ENCODE measurements around the gene OR2S2. TPM values are rescaled to one million over a fixed set of nuclear protein-coding genes. Genes with fewer than 3 reads are reported as not detected.

The OR2S2 gene
- total RNA-seq, 4 donors from 2014 or later: not detected

GRCh38 chr9:35908504-35909125, 49.3 kb downstream of the OR2S2 start:
- intact Hi-C loops (cut with DNase I; ENCODE audit: low total_unique reads): no loop called here
- DNase-seq (ENCODE audit: low spot score in 2 of 2): peak in 1 of 2 donors; percentile 85
- TF ChIP-seq CTCF (IDR thresholded peaks at IDR 0.05): no peak
- TF ChIP-seq POLR2A (IDR thresholded peaks at IDR 0.05): no peak
- no peak overlapping the region for H3K4me3 ChIP-seq (ENCODE audit: low read depth, poor library complexity, severe bottlenecking)
- WGBS, 2 donors: 47 to 65% methylated on average over 9 of the region's 9 CpGs

GRCh38 chr9:35907711-35908503, 50.0 kb downstream of the OR2S2 start:
- WGBS, 2 donors: 33 to 34% methylated on average over 13 of the region's 13 CpGs
- intact Hi-C loops (cut with DNase I; ENCODE audit: low total_unique reads): no loop called here
- TF ChIP-seq POLR2A (IDR thresholded peaks at IDR 0.05) (no peak), CTCF (IDR thresholded peaks at IDR 0.05) (no peak)
- DNase-seq (ENCODE audit: low spot score in 2 of 2): peak; percentile 67 to 93
- no peak overlapping the region for H3K4me3 ChIP-seq (ENCODE audit: low read depth, poor library complexity, severe bottlenecking)

Other genes starting within 250 kb of the OR2S2 start
- 100 to 1,000 TPM; 101 to 176 (median 155) TPM for gene TLN1, start 226.0 kb downstream of the OR2S2 start, total RNA-seq
- 10 to 100 TPM; 18.2 to 26.6 (median 20.5) TPM for gene CREB3, start 225.5 kb downstream of the OR2S2 start, total RNA-seq
- gene GBA2, start 208.9 kb downstream of the OR2S2 start, total RNA-seq: 10 to 100 TPM; 53.7 to 83.3 (median 65.0) TPM
- 10 to 100 TPM; 17.1 to 26.4 (median 22.1) TPM for gene RGP1, start 208.9 kb downstream of the OR2S2 start, total RNA-seq
- gene MSMP, start 203.9 kb downstream of the OR2S2 start, total RNA-seq: 1 to 10 TPM in 1 of 4 donors, under 1 TPM in 1, not detected in 2; 0.55 to 2.8 TPM
- gene NPR2, start 166.6 kb downstream of the OR2S2 start, total RNA-seq: 10 to 100 TPM; 12.2 to 20.4 (median 18.8) TPM
- gene SPAG8, start 145.9 kb downstream of the OR2S2 start, total RNA-seq: under 1 TPM in 2 of 4 donors, not detected in 2; 0.29 to 0.42 TPM
- 10 to 100 TPM; 17.8 to 27.9 (median 19.9) TPM for gene HINT2, start 143.1 kb downstream of the OR2S2 start, total RNA-seq
- not detected for gene FAM221B, start 129.4 kb downstream of the OR2S2 start, total RNA-seq
- gene TMEM8B, start 128.9 kb downstream of the OR2S2 start, total RNA-seq: 1 to 10 TPM; 2.2 to 8.4 (median 5.4) TPM
- not detected for gene OR13J1, start 87.8 kb downstream of the OR2S2 start, total RNA-seq
- 1 to 10 TPM; 1.1 to 5.7 (median 3.9) TPM for gene HRCT1, start 52.0 kb downstream of the OR2S2 start, total RNA-seq
- 1 to 10 TPM in 2 of 4 donors, under 1 TPM in 2; 0.66 to 1.5 (median 0.95) TPM for gene SPAAR, start 48.7 kb downstream of the OR2S2 start, total RNA-seq
- gene RECK, start 78.8 kb upstream of the OR2S2 start, total RNA-seq: 1 to 10 TPM; 2.1 to 9.7 (median 3.7) TPM
- gene GLIPR2, start 178.6 kb upstream of the OR2S2 start, total RNA-seq: 10 to 100 TPM in 1 of 4 donors, 1 to 10 TPM in 3; 5.2 to 10.1 (median 6.5) TPM
- gene CCIN, start 211.2 kb upstream of the OR2S2 start, total RNA-seq: not detected
- 100 to 1,000 TPM; 162 to 240 (median 213) TPM for gene CLTA, start 232.8 kb upstream of the OR2S2 start, total RNA-seq

Measured in lower leg skin (tissue), 4 donors.